ENCODE data around the gene NELFB. TPM values are rescaled to one million over a fixed set of nuclear protein-coding genes. Genes with fewer than 3 reads are reported as not detected.

NELFB gene
- total RNA-seq, 3 donors from 2014 or later (not counting 1 experiment from before 2014, with no cell fraction given), result 42.9 to 53.8 (median 52.6) TPM

- Mint-ChIP-seq H3K9me3 (no peaks in the 10 kb centered on the region), H3K27ac (no peak overlapping the region), H3K4me3 (no peak overlapping the region), H3K4me1 (peaks cover 5 to 9% of the 10 kb centered on the region in 2 donors), H3K27me3 (ENCODE audit: low read depth in 2 of 2) (peaks cover 0 to 7% of the 10 kb centered on the region in 2 donors), H3K36me3 (no peaks in the 10 kb centered on the region)
- TF ChIP-seq, protein P1, sequence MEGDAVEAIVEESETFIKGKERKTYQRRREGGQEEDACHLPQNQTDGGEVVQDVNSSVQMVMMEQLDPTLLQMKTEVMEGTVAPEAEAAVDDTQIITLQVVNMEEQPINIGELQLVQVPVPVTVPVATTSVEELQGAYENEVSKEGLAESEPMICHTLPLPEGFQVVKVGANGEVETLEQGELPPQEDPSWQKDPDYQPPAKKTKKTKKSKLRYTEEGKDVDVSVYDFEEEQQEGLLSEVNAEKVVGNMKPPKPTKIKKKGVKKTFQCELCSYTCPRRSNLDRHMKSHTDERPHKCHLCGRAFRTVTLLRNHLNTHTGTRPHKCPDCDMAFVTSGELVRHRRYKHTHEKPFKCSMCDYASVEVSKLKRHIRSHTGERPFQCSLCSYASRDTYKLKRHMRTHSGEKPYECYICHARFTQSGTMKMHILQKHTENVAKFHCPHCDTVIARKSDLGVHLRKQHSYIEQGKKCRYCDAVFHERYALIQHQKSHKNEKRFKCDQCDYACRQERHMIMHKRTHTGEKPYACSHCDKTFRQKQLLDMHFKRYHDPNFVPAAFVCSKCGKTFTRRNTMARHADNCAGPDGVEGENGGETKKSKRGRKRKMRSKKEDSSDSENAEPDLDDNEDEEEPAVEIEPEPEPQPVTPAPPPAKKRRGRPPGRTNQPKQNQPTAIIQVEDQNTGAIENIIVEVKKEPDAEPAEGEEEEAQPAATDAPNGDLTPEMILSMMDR (IDR thresholded peaks at IDR 0.05), result no peak
- H3K9me3 ChIP-seq (ENCODE audit: control insufficient read depth, insufficient read depth, low read length), result no peaks in the 10 kb centered on the region
- intact Hi-C loops (cut with micrococcal nuclease), result loop anchor here (5.0 kb wide), 2 partner anchors 113 to 183 kb away; partner anchors contain the start of gene NPDC1
- H3K36me3 ChIP-seq (ENCODE audit: control insufficient read depth, insufficient read depth, low read length), result no peaks in the 10 kb centered on the region
- H3K4me3 ChIP-seq (ENCODE audit: low read length), result no peak overlapping the region
- peaks cover 9% of the 10 kb centered on the region for H3K27me3 ChIP-seq (ENCODE audit: control insufficient read depth, insufficient read depth, low read length)
- H3K27ac ChIP-seq (ENCODE audit: low read length), result no peak overlapping the region
- peaks cover 15% of the 10 kb centered on the region for H3K4me1 ChIP-seq (ENCODE audit: control insufficient read depth, insufficient read depth, low read length)
- 64% methylated on average over 31 of the region's 31 CpGs for WGBS (ENCODE audit: insufficient coverage)
- no peak for DNase-seq
- ATAC-seq, result no peak
Measured at GRCh38 chr9:137229903-137230704, 25.0 kb upstream of the NELFB start.

DNA sequence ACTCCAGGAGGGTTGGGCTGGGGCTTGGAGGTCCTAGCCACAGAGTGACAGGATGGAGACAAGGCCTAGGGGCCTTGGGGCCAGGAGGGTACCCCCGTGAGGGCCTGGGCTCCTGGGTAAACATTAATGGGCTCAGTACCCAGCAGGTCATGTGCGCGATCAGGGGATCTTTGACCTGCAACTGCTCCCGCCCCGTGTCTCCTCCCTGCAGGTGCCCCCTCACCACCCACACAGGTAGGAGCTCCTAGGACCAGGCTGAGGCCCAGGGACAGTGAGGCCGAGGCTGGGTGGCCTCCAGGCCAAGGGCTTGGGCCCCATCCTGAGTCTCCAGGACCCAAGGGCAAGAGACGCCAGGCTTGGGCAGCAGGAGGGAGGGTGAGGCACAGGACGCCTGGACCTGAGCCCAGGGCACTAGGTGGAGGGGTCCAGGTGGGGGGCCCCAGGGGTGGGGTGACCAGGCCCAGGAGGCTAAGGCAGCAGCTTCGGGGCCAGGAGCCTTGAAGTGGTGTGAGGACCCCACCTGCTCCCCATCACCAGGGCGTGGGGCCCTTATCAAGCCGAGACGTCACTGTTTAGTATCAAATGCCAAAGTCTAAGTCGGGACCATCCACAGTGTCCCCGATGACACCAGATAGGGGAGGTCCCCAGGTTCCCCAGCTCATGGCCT, 24.3 kb upstream of the NELFB start, which contains the start of gene SLC34A3:
SLC34A3 (plus strand) TSS at position 197 of the 667 bp plus-strand sequence. CDS start 802 bp downstream, outside the sequence.
- no peak within 1 kb of the TSS for H3K4me3 Mint-ChIP-seq
- Histone ChIP-seq H3K4me3 (ENCODE audit: low read length) (no peak within 1 kb of the TSS), H3K27me3 (ENCODE audit: control insufficient read depth, insufficient read depth, low read length) (peaks cover 9% of the 10 kb centered on the region), H3K27ac (ENCODE audit: low read length) (no peak within 1 kb of the TSS), H3K36me3 (ENCODE audit: control insufficient read depth, insufficient read depth, low read length) (no peaks in the 10 kb centered on the region), H3K4me1 (ENCODE audit: control insufficient read depth, insufficient read depth, low read length) (peaks cover 21% of the 10 kb centered on the region), H3K9me3 (ENCODE audit: control insufficient read depth, insufficient read depth, low read length) (no peaks in the 10 kb centered on the region)
- H3K9me3 Mint-ChIP-seq, result no peaks in the 10 kb centered on the region
- intact Hi-C loops (cut with micrococcal nuclease), result no loop called here
- DNase-seq, result no peak
- H3K27ac Mint-ChIP-seq, result no peak within 1 kb of the TSS
- H3K27me3 Mint-ChIP-seq (ENCODE audit: low read depth in 2 of 2), result peaks cover 0 to 9% of the 10 kb centered on the region in 2 donors
- TF ChIP-seq, protein P1 (IDR thresholded peaks at IDR 0.05), result no peak
- no peak for ATAC-seq
- 84% methylated on average over 14 of the region's 14 CpGs for WGBS (ENCODE audit: insufficient coverage)
- H3K36me3 Mint-ChIP-seq, result no peaks in the 10 kb centered on the region
- peaks cover 5 to 13% of the 10 kb centered on the region in 2 donors for H3K4me1 Mint-ChIP-seq

DNA sequence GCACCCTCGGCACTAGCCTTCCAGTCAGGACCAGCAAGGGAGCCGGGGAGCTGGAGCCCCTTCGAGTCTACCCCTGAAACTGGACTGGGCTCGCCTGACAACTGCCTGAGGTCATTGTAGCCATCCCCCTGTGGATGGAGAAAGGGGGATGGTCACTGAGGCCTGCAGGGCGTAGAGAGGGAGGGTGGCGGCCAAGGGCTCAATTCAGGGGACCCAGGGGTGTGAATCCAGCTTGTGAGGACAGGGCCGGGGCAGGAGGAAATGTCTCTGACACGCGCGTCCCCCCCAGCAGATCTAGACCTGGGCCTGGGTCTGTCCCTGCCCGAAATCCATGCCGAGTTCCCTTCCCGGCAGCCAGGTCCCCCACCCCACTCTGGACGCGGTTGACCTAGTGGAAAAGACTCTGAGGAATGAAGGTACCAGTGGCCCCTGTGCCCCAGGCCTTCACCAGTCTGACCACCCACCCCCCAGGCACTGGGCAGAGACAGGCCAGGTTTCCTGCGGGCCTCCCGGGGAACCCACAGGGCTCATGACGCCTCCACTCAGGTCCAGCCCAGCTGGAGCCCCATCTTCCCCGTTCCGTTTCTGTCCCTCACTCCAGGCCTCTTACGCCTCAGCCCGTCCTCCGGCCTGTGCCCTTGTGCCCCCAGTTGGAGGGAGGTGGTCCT, 23.6 kb upstream of the NELFB start:
- Histone ChIP-seq H3K4me1 (ENCODE audit: control insufficient read depth, insufficient read depth, low read length) (peaks cover 28% of the 10 kb centered on the region), H3K36me3 (ENCODE audit: control insufficient read depth, insufficient read depth, low read length) (no peaks in the 10 kb centered on the region), H3K4me3 (ENCODE audit: low read length) (no peak overlapping the region), H3K9me3 (ENCODE audit: control insufficient read depth, insufficient read depth, low read length) (no peaks in the 10 kb centered on the region), H3K27ac (ENCODE audit: low read length) (no peak overlapping the region), H3K27me3 (ENCODE audit: control insufficient read depth, insufficient read depth, low read length) (peaks cover 9% of the 10 kb centered on the region)
- TF ChIP-seq, protein P1 (IDR thresholded peaks at IDR 0.05), result no peak
- H3K4me3 Mint-ChIP-seq, result no peak overlapping the region
- peaks cover 0 to 9% of the 10 kb centered on the region in 2 donors for H3K27me3 Mint-ChIP-seq (ENCODE audit: low read depth in 2 of 2)
- H3K27ac Mint-ChIP-seq, result no peak overlapping the region
- no peak for ATAC-seq
- H3K9me3 Mint-ChIP-seq, result no peaks in the 10 kb centered on the region
- WGBS (ENCODE audit: insufficient coverage), result 91% methylated on average over 23 of the region's 23 CpGs
- intact Hi-C loops (cut with micrococcal nuclease), result no loop called here
- no peaks in the 10 kb centered on the region for H3K36me3 Mint-ChIP-seq
- no peak for DNase-seq
- peaks cover 5 to 13% of the 10 kb centered on the region in 2 donors for H3K4me1 Mint-ChIP-seq

Measured in natural killer cell (primary cell).